SK-N-SH (cell line): ENCODE results near the gene SLC14A1. TPM values are rescaled to one million over a fixed set of nuclear protein-coding genes. Genes with fewer than 3 reads are reported as not detected.

Experiments
- CTCF ChIA-PET: fragments of 300-600, 350-600 bp; formaldehyde crosslinking; extraction: SDS; loops from one replicate; lab custom pipeline; 2021; lab: Yijun Ruan, JAX
- POLR2A ChIA-PET: fragments of 350-600 bp; sonication (Branson Sonifier 250); formaldehyde crosslinking; extraction: SDS; loops from one replicate; lab custom pipeline; 2020; ENCODE audit warnings: antibody characterized with exemption, inconsistent platforms; lab: Yijun Ruan, JAX
- DNase-seq: peaks from one replicate; pipeline ENCODE4 v3.0.0; 2012
- H2AFZ ChIP-seq: fragments of 200-600 bp; sonication (generic); 2 replicates; pipeline ENCODE4 v1.8.1; 2016; ENCODE audit warnings: antibody characterized with exemption, mild to moderate bottlenecking, low read depth
- H3F3A ChIP-seq: fragments of 200-600 bp; sonication (generic); replicated peaks from 2 replicates; pipeline ENCODE3; 2016; ENCODE audit warnings: antibody characterized with exemption, mild to moderate bottlenecking; ENCODE audit not compliant: insufficient read depth
- H3K27ac ChIP-seq, 2 experiments: fragments of 200-500 bp in 1 of 2; fragments of 200-600 bp in 1 of 2; sonication (Bioruptor generic) in 1 of 2; sonication (generic), shearing (Covaris generic) in 1 of 2; 2 replicates each; pipeline versions ENCODE4 v1.5.1 to v1.6.1; 2014 to 2016; ENCODE audit warnings: low read depth in 2 of 2, inconsistent platforms in 1 of 2, low read length in 1 of 2, mild to moderate bottlenecking in 1 of 2, mixed read lengths in 1 of 2
- H3K27me3 ChIP-seq: fragments of 200-600 bp; sonication (generic), shearing (Covaris generic); 2 replicates; pipeline ENCODE4 v1.6.1; 2016; ENCODE audit warnings: mixed run types; ENCODE audit not compliant: insufficient read depth
- H3K36me3 ChIP-seq, 2 experiments: fragments of 200-500 bp in 1 of 2; fragments of 200-600 bp in 1 of 2; sonication (Bioruptor generic) in 1 of 2; sonication (generic) in 1 of 2; replicated peaks in 1 of 2; 2 replicates each; pipeline versions ENCODE3 to v1.5.1; 2014 to 2016; ENCODE audit warnings: low read length in 1 of 2, mild to moderate bottlenecking in 1 of 2; ENCODE audit not compliant: insufficient read depth in 2 of 2, control insufficient read depth in 1 of 2
- H3K4me1 ChIP-seq, 2 experiments: fragments of 200-500 bp in 1 of 2; fragments of 200-600 bp in 1 of 2; sonication (Bioruptor generic) in 1 of 2; sonication (generic), shearing (Covaris generic) in 1 of 2; 2 replicates each; pipeline versions ENCODE4 v1.5.1 to v1.6.1; 2014 to 2016; ENCODE audit warnings: low read depth in 1 of 2, low read length in 1 of 2, mixed run types in 1 of 2; ENCODE audit not compliant: insufficient read depth in 2 of 2, control insufficient read depth in 1 of 2
- H3K4me2 ChIP-seq: fragments of 200-600 bp; sonication (generic), shearing (Covaris generic); 2 replicates; pipeline ENCODE4 v1.6.1; 2017; ENCODE audit warnings: mixed run types
- H3K4me3 ChIP-seq, 2 experiments: fragments of 200-500 bp in 1 of 2; fragments of 200-600 bp in 1 of 2; sonication (Bioruptor generic) in 1 of 2; sonication (generic), shearing (Covaris generic) in 1 of 2; 2 replicates each; pipeline versions ENCODE4 v1.5.1 to v1.8.1; 2014 to 2016; ENCODE audit warnings: low read depth in 2 of 2, inconsistent platforms in 1 of 2, low read length in 1 of 2, mild to moderate bottlenecking in 1 of 2, mixed read lengths in 1 of 2, moderate library complexity in 1 of 2
- H3K79me2 ChIP-seq: fragments of 200-600 bp; sonication (generic); 2 replicates; pipeline ENCODE4 v1.8.1; 2017; ENCODE audit warnings: mild to moderate bottlenecking; ENCODE audit not compliant: insufficient read depth
- H3K9ac ChIP-seq: fragments of 200-600 bp; sonication (generic); 2 replicates; pipeline ENCODE4 v1.6.1; 2017; ENCODE audit warnings: mixed run types
- H3K9me2 ChIP-seq: fragments of 200-600 bp; sonication (generic); 2 replicates; pipeline ENCODE4 v1.6.1; 2017; ENCODE audit warnings: mixed run types
- H3K9me3 ChIP-seq: fragments of 200-600 bp; sonication (generic); 2 replicates; pipeline ENCODE4 v1.6.1; 2017; ENCODE audit warnings: mixed run types, mild to moderate bottlenecking, moderate library complexity
- H4K20me1 ChIP-seq: fragments of 200-600 bp; sonication (generic); 2 replicates; pipeline ENCODE4 v1.6.1; 2017; ENCODE audit warnings: mild to moderate bottlenecking, mixed run types; ENCODE audit not compliant: insufficient read depth
- CHD2 ChIP-seq: fragments of 150-350 bp; IDR thresholded peaks from 2 replicates; pipeline ENCODE4 v1.6.1; 2018; ENCODE audit warnings: low read length; ENCODE audit not compliant: partially characterized antibody
- EP300 ChIP-seq, 2 experiments: IDR thresholded peaks; 2 replicates each; pipeline versions ENCODE4 v1.4.0 to v1.6.1; 2012; ENCODE audit warnings: borderline replicate concordance in 1 of 2, low read depth in 1 of 2, low read length in 1 of 2
- EZH2phosphoT487 ChIP-seq: fragments of 200-600 bp; sonication (generic); IDR thresholded peaks from 2 replicates; pipeline ENCODE4 v1.6.1; 2017; ENCODE audit warnings: low read depth, mixed run types, mild to moderate bottlenecking, antibody characterized with exemption, moderate library complexity, borderline replicate concordance
- GABPA ChIP-seq: IDR thresholded peaks from 2 replicates; pipeline ENCODE4 v1.4.0; 2012; ENCODE audit warnings: low read depth, mild to moderate bottlenecking
- MXI1 ChIP-seq: IDR thresholded peaks from 2 replicates; pipeline ENCODE4 v1.6.1; 2012; ENCODE audit warnings: mild to moderate bottlenecking, low read depth, low read length, improper control_type of control experiment
- NFIC ChIP-seq: IDR thresholded peaks from 2 replicates; pipeline ENCODE4 v1.4.0; 2012; ENCODE audit warnings: borderline replicate concordance
- RAD21 ChIP-seq: IDR thresholded peaks from 2 replicates; pipeline ENCODE4 v1.6.1; 2012; ENCODE audit warnings: mild to moderate bottlenecking, low read length
- RCOR1 ChIP-seq: fragments of 150-350 bp; IDR thresholded peaks from 2 replicates; pipeline ENCODE4 v1.6.1; 2017; ENCODE audit warnings: antibody characterized with exemption, low read length
- RFX5 ChIP-seq: IDR thresholded peaks from 2 replicates; pipeline ENCODE4 v1.6.1; 2012; ENCODE audit warnings: mild to moderate bottlenecking, improper control_type of control experiment, low read length
- SMC3 ChIP-seq: IDR thresholded peaks from 2 replicates; pipeline ENCODE4 v1.6.1; 2012; ENCODE audit warnings: low read depth, low read length, improper control_type of control experiment
- TEAD4 ChIP-seq: IDR thresholded peaks from 2 replicates; pipeline ENCODE4 v1.4.0; 2012; ENCODE audit warnings: mild to moderate bottlenecking, borderline replicate concordance; ENCODE audit not compliant: insufficient read depth
- WGBS: methylation state at CpG from one replicate; pipeline ENCODE4 v1.1.6; 2017; ENCODE audit warnings: low lambda C conversion rate; 5-methylcytosine and 5-hydroxymethylcytosine counted together
- polyA plus RNA-seq, 3 experiments: library from polyadenylated mRNA; depleted of rRNA; stranded (reverse); fragments of >200 nt; gene quantifications; 2 replicates each; pipeline ENCODE4 v1.2.3, GENCODE V29; 2012
- TF ChIP-seq, protein P1 (sequence below): fragments of 200-600 bp; sonication (generic); IDR thresholded peaks from 2 replicates; pipeline ENCODE4 v1.6.1; 2017; ENCODE audit warnings: antibody characterized with exemption, mild to moderate bottlenecking, moderate library complexity
- TF ChIP-seq, protein P2 (sequence below): IDR thresholded peaks from 2 replicates; pipeline ENCODE4 v1.4.0; 2012; ENCODE audit warnings: low read depth

SLC14A1 gene
- polyA plus RNA-seq, 1 of the 3 experiments (the other 2 are of a cell fraction) = 2.4 TPM

DNA sequence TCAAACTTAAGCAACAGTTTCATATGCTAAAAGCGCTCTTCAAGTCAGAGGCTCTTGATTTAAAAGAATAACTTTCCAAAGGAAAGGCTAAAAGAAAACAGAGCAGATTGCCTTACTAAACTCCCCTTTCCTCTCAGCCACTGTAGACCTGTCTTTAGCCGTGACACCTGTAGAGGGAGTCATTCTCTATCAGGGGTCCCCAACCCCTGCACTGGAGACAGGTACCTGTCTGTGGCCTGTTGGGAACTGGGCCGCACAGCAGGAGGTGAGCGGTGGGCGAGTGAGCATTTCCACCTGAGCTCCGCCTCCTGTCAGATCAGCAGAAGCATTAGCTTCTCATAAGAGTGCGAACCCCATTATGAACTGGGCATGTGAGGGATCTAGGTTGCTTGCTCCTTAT is 9.6 kb downstream of the SLC14A1 start:
- no peak overlapping the region for H3K4me2 ChIP-seq
- H3K4me3 ChIP-seq = no peak overlapping the region
- no peaks in the 10 kb centered on the region for H4K20me1 ChIP-seq
- no peak overlapping the region for H2AFZ ChIP-seq
- H3K4me1 ChIP-seq = peaks cover 4 to 9% of the 10 kb centered on the region in 2 experiments
- H3K9me2 ChIP-seq = no peaks in the 10 kb centered on the region
- H3K79me2 ChIP-seq = no peaks in the 10 kb centered on the region
- no peaks in the 10 kb centered on the region for H3F3A ChIP-seq
- H3K9ac ChIP-seq = no peak overlapping the region
- H3K27me3 ChIP-seq = no peaks in the 10 kb centered on the region
- TF ChIP-seq, protein P1, sequence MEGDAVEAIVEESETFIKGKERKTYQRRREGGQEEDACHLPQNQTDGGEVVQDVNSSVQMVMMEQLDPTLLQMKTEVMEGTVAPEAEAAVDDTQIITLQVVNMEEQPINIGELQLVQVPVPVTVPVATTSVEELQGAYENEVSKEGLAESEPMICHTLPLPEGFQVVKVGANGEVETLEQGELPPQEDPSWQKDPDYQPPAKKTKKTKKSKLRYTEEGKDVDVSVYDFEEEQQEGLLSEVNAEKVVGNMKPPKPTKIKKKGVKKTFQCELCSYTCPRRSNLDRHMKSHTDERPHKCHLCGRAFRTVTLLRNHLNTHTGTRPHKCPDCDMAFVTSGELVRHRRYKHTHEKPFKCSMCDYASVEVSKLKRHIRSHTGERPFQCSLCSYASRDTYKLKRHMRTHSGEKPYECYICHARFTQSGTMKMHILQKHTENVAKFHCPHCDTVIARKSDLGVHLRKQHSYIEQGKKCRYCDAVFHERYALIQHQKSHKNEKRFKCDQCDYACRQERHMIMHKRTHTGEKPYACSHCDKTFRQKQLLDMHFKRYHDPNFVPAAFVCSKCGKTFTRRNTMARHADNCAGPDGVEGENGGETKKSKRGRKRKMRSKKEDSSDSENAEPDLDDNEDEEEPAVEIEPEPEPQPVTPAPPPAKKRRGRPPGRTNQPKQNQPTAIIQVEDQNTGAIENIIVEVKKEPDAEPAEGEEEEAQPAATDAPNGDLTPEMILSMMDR = peak; percentile 17; the same call in 1 of the 2 replicates
- TF ChIP-seq RFX5 = no peak
- TF ChIP-seq, all 33 proteins: peak for 1
- DNase-seq = no peak
- Histone ChIP-seq H3K9me3 (no peaks in the 10 kb centered on the region), H3K36me3 (no peaks in the 10 kb centered on the region), H3K27ac (no peak overlapping the region)
- ChIA-PET POLR2A (no interaction called here), CTCF (no interaction called here)
- WGBS = 96% methylated on average over 7 of the region's 7 CpGs

DNA sequence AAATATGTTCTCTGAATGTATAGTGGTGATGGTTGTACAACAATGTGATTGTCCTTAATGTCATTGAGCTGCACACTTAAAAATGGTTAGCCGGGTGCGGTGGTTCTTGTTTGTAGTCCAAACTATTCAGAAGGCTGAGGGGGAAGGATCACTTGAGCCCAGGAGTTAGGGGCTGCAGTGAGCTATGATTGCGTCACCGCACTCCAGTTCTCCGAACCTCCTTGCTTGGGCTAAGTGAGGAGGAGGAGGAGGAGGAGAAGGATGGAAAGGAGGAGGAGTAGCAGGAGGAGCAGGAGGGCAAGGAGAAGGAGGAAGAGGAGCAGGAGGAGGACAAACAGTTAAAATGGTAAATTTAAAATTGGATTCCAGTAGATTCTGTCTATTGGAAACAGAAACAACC is 10.5 kb downstream of the SLC14A1 start:
- no peaks in the 10 kb centered on the region for H3F3A ChIP-seq
- no peak overlapping the region for H3K4me2 ChIP-seq
- DNase-seq = no peak
- H3K27ac ChIP-seq = no peak overlapping the region
- no peaks in the 10 kb centered on the region for H3K36me3 ChIP-seq
- H3K4me1 ChIP-seq = no peaks in the 10 kb centered on the region
- ChIA-PET POLR2A (interaction anchor here (0.7 kb wide), 1 partner anchor 265 kb away, joined by 3 read pairs; no protein-coding TSS in a partner anchor), CTCF (no interaction called here)
- no peaks in the 10 kb centered on the region for H3K9me3 ChIP-seq
- H3K79me2 ChIP-seq = no peaks in the 10 kb centered on the region
- H3K27me3 ChIP-seq = no peaks in the 10 kb centered on the region
- no peak overlapping the region for H3K4me3 ChIP-seq
- TF ChIP-seq RAD21 (no peak), MXI1 (no peak)
- H3K9ac ChIP-seq = no peak overlapping the region
- H3K9me2 ChIP-seq = no peaks in the 10 kb centered on the region
- no peak overlapping the region for H2AFZ ChIP-seq
- no peaks in the 10 kb centered on the region for H4K20me1 ChIP-seq
- 98% methylated on average over 5 of the region's 5 CpGs for WGBS

DNA sequence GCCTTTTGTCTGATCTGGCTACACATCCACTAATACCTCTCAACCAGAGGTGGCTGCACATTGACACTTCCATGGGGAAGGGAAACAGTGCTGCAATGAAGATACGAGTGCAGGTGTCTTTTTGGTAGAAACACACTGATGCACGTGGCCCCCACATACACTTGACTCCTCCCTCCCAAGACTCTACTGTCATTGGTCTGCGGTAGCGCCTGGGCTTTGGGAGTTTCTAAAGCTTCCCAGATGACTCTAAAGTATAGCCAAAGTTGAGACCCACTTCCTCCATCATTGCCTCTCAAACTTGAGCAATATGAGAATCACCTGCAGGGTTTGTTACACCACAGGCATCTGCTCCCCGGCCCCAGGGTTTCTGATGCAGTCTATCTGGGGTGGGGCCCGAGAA is 11.0 kb downstream of the SLC14A1 start:
- POLR2A ChIA-PET = interaction anchor here (0.7 kb wide), 1 partner anchor 265 kb away, joined by 3 read pairs; no protein-coding TSS in a partner anchor
- TF ChIP-seq TEAD4 (no peak), EZH2phosphoT487 (no peak), NFIC (no peak), CHD2 (no peak), RFX5 (no peak), RCOR1 (no peak), GABPA (no peak), SMC3 (no peak), EP300 (IDR thresholded peaks at IDR 0.05; ENCODE audit: borderline replicate concordance in 1 of 2, low read depth in 1 of 2, low read length in 1 of 2) (no peak), RAD21 (no peak)
- TF ChIP-seq, protein P2, sequence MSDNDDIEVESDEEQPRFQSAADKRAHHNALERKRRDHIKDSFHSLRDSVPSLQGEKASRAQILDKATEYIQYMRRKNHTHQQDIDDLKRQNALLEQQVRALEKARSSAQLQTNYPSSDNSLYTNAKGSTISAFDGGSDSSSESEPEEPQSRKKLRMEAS = no peak
- TF ChIP-seq, protein P1 = no peak

More for the DNA sequence above, 11.0 kb downstream of the SLC14A1 start:
- H3K4me1 ChIP-seq = no peaks in the 10 kb centered on the region
- H2AFZ ChIP-seq = no peak overlapping the region
- H3K36me3 ChIP-seq = no peaks in the 10 kb centered on the region
- H3F3A ChIP-seq = no peaks in the 10 kb centered on the region
- H3K9ac ChIP-seq = no peak overlapping the region
- H3K79me2 ChIP-seq = no peaks in the 10 kb centered on the region
- no peak overlapping the region for H3K4me3 ChIP-seq
- CTCF ChIA-PET = interaction anchor here (3.5 kb wide), 1 partner anchor 12 kb away, joined by 20 read pairs; the partner anchor contains the start of gene SLC14A1
- H3K9me2 ChIP-seq = no peaks in the 10 kb centered on the region
- H3K4me2 ChIP-seq = no peak overlapping the region
- DNase-seq = no peak
- no peaks in the 10 kb centered on the region for H3K27me3 ChIP-seq
- 75% methylated on average over 5 of the region's 6 CpGs for WGBS
- no peaks in the 10 kb centered on the region for H4K20me1 ChIP-seq
- H3K9me3 ChIP-seq = no peaks in the 10 kb centered on the region
- H3K27ac ChIP-seq = no peak overlapping the region
